ENCODE data around the gene FBXO31. TPM values are rescaled to one million over a fixed set of nuclear protein-coding genes. Genes with fewer than 3 reads are reported as not detected.
A peak's percentile ranks its signal among the peaks of the same experiment; 100 is the strongest.
"Not testable (repeated sequence)": the region's sequence is repeated elsewhere in the genome, so short reads cannot be mapped to it uniquely, and the experiment has no call there.

FBXO31 gene
- total RNA-seq, 6 donors from 2014 or later, result 15.9 to 103 (median 31.4) TPM

DNA sequence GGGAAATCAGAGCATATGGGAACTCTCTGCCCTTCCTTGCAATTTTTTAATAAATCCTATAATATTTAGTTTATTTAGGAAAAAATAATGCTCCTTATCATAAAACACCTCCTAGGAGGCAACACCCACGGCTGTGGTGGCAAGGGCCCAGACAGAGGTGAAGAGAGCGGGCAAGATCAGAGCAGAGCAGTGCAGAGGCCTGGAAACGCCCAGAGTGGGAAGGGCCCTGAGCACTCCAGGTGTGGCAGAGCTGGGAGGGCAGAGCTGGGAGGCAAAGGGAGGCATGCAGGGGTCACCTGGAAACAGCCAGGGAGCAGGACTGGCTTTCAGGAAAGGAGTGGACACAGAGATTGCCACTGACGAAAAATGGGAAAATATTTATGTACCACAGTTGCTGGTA lies 17.3 kb downstream of the FBXO31 start:
- Histone ChIP-seq H3K4me3 (no peak overlapping the region), H3K27me3 (no peaks in the 10 kb centered on the region), H3K36me3 (peaks cover 0 to 7% (median 3%) of the 10 kb centered on the region in 4 donors), H3K27ac (no peak overlapping the region), H3K4me1 (peaks cover 24 to 32% (median 26%) of the 10 kb centered on the region in 4 donors), H3K9me3 (no peaks in the 10 kb centered on the region)
- ATAC-seq (ENCODE audit: low FRiP score in 2 of 2), result no peak
- 87% methylated on average over 4 of the region's 4 CpGs for WGBS, 2 donors
- no peak for DNase-seq
- TF ChIP-seq EP300 (IDR thresholded peaks at IDR 0.05), result no peak
- TF ChIP-seq, protein P1, sequence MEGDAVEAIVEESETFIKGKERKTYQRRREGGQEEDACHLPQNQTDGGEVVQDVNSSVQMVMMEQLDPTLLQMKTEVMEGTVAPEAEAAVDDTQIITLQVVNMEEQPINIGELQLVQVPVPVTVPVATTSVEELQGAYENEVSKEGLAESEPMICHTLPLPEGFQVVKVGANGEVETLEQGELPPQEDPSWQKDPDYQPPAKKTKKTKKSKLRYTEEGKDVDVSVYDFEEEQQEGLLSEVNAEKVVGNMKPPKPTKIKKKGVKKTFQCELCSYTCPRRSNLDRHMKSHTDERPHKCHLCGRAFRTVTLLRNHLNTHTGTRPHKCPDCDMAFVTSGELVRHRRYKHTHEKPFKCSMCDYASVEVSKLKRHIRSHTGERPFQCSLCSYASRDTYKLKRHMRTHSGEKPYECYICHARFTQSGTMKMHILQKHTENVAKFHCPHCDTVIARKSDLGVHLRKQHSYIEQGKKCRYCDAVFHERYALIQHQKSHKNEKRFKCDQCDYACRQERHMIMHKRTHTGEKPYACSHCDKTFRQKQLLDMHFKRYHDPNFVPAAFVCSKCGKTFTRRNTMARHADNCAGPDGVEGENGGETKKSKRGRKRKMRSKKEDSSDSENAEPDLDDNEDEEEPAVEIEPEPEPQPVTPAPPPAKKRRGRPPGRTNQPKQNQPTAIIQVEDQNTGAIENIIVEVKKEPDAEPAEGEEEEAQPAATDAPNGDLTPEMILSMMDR (IDR thresholded peaks at IDR 0.05), result no peak
- TF ChIP-seq POLR2A (IDR thresholded peaks at IDR 0.05), result no peak
- TF ChIP-seq POLR2AphosphoS5 (IDR thresholded peaks at IDR 0.05), result no peak

DNA sequence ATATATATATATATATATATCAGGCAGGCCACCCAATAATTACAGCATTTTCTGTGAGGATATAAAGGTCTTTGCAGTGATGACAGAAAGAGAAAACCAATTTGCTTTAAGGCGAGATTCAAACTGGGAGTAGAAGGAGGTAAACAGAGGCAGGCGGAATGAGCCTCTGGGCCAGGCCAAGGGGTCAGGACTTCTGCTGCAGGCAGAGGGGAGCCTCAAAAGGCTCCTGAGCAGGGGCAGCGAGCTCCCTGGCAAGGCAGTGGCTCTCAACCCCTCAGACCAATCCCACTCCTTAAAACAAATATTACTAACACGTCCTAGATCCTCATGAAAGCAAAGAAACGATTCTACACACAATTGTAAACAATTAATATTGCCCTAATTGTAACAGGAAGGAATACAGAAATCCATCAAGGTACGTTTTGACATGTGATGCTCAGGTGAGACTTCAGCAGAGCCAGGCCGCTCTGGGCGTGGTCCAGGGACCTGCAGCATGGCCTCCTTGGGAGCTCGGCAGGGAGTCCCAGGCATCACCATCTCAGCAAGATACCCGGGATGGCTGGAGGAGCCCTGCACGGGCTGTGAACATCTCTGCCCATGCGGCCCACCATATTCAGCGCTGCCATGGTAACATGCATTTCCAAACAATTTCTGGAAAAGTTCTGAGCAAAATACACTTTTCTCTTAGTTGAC lies 18.4 kb downstream of the FBXO31 start:
- H3K9me3 ChIP-seq, result no peaks in the 10 kb centered on the region
- TF ChIP-seq POLR2A (IDR thresholded peaks at IDR 0.05) (no peak), POLR2AphosphoS5 (IDR thresholded peaks at IDR 0.05) (no peak)
- H3K4me3 ChIP-seq, result no peak overlapping the region
- H3K36me3 ChIP-seq, result peaks cover 0 to 14% (median 4%) of the 10 kb centered on the region in 4 donors
- peaks cover 24 to 32% (median 26%) of the 10 kb centered on the region in 4 donors for H3K4me1 ChIP-seq
- ATAC-seq (ENCODE audit: low FRiP score in 2 of 2) (no peak), DNase-seq (no peak)
- 84 to 92% methylated on average over 13 of the region's 13 CpGs for WGBS, 2 donors
- H3K27ac ChIP-seq, result no peak overlapping the region
- H3K27me3 ChIP-seq, result no peaks in the 10 kb centered on the region

DNA sequence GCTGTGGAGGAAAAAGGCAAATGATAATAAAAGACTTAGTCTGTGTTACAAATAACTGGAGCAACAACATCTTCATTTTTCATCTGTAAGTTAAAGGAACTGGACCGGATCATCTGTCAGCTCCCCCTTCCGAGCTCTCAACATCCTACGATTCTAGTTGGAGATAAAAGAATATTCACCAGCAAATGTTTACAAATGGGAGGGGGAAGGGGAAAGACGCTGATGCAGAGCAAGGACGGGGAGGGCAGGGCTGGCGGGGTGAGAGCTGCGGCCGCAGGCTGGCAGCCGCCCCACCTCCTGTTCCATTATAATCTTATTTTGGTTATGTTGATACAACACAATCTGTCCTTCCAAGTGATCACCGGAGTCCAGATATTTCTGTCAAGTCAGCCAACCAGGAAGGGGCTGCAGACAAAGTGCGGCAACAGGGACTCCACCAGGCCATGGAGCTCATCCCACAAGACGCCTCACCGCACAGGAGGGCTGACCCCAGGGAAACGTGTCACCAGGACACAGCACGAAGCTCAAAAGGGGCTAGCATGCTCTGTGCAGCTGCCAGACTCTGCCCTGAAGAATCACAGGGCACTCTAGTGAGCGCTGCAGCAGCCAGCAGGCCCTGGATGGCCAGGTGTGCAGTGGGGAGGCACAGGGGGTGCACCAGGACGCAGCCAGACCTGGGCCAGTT lies 19.7 kb downstream of the FBXO31 start:
- ATAC-seq (ENCODE audit: low FRiP score in 2 of 2) (peak in 1 of 2 donors; percentile 27), DNase-seq (peak in 1 of 2 donors; percentile 78)
- Histone ChIP-seq H3K4me1 (peaks cover 16 to 32% (median 23%) of the 10 kb centered on the region in 4 donors), H3K27me3 (no peaks in the 10 kb centered on the region), H3K9me3 (no peaks in the 10 kb centered on the region), H3K27ac (peak overlapping the region in 3 of 4 donors; percentile 34 to 75 (median 63)), H3K4me3 (no peak overlapping the region), H3K36me3 (peaks cover 0 to 25% (median 15%) of the 10 kb centered on the region in 4 donors)
- 30 to 71% methylated on average over 10 to 17 of the region's 17 CpGs for WGBS, 2 donors
- no peak for TF ChIP-seq EP300 (IDR thresholded peaks at IDR 0.05)
- TF ChIP-seq, protein P1 (IDR thresholded peaks at IDR 0.05), result no peak

DNA sequence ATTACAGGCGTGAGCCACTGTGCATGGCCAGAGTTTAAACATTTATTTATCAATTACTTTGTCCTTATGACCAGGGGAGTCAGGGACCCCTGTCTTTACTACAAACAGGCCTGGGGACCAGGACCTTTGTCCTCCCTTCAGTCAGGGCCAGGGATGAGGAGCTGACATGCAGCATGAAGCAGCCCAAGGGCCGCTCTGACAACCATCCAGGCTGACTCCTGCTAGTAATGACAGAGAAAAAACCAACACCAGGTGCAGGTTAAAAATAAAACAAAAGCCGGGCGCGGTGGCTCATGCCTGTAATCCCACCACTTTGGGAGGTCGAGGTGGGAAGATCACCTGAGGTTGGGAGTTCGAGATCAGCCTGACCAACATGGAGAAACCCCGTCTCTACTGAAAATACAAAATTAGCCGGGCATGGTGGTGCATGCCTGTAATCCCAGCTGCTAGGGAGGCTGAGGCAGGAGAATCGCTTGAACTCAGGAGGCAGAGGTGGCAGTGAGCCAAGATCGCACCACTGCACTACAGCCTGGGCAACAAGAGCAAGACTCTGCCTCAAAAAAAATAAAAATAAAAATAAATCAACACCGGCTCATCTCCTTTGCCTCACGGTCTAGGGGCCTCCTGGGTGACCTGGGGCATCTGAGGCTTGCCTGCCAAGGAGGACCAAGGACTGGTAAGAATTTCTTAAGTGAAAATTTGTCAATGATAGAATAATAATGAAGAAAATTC lies 20.6 kb downstream of the FBXO31 start:
- 86 to 94% methylated on average over 12 to 13 of the region's 13 CpGs for WGBS, 2 donors
- Histone ChIP-seq H3K4me1 (peaks cover 10 to 23% (median 14%) of the 10 kb centered on the region in 4 donors), H3K27ac (peak overlapping the region in 2 of 4 donors; percentile 17 to 75), H3K36me3 (peaks cover 3 to 35% (median 22%) of the 10 kb centered on the region in 4 donors)
- ATAC-seq (ENCODE audit: low FRiP score in 2 of 2); H3K27me3 ChIP-seq; DNase-seq; H3K9me3 ChIP-seq; H3K4me3 ChIP-seq: not testable (repeated sequence)

DNA sequence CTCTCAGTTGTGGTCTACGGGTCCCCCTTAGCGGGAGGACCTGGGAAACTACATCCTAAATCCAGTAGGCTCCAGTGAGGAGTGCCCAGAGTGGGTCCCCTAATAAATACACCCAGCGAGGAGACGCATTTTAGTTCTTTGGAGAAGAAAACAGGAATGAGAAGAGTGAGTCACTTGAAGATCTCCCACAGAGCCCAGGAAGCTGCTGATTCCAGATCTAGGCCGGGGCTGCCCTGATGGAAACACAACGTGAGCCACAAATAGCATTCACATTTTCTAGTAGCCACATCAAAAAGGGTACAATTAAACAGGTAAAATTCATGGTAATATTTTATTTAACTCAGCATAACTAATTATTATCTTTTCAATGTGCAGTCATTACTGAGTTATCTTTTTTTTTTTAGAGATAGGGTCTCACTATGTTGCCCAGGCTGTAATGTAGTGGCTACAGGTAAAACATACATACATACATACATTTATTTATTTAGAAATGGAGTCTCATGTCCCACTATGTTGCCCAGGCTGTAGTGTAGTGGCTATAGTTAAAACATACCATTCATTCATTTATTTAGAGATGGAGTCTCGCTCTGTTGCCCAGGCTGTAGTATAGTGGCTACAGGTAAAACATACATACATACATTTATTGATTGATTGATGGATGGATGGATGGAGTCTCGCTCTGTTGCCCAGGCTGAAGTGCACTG lies 21.5 kb downstream of the FBXO31 start:
- H3K4me3 ChIP-seq, result no peak overlapping the region
- H3K9me3 ChIP-seq, result no peaks in the 10 kb centered on the region
- no peaks in the 10 kb centered on the region for H3K27me3 ChIP-seq
- DNase-seq, result no peak
- peaks cover 6 to 44% (median 26%) of the 10 kb centered on the region in 4 donors for H3K36me3 ChIP-seq
- WGBS, 2 donors, result 95 to 96% methylated on average over 6 to 8 of the region's 8 CpGs
- TF ChIP-seq EP300 (IDR thresholded peaks at IDR 0.05) (no peak), POLR2A (IDR thresholded peaks at IDR 0.05) (no peak), POLR2AphosphoS5 (IDR thresholded peaks at IDR 0.05) (no peak)
- TF ChIP-seq, protein P1 (IDR thresholded peaks at IDR 0.05), result no peak
- no peak overlapping the region for H3K27ac ChIP-seq
- peaks cover 9 to 22% (median 14%) of the 10 kb centered on the region in 4 donors for H3K4me1 ChIP-seq
- no peak for ATAC-seq (ENCODE audit: low FRiP score in 2 of 2)
